IMR-90 (cell line): ENCODE results near the gene TNN.

Experiments
- CEBPB ChIP-seq: IDR thresholded peaks from 2 replicates; pipeline ENCODE4 v1.6.1; 2012; ENCODE audit warnings: low read depth, low read length, improper control_type of control experiment
- FOS ChIP-seq: fragments of 150-350 bp; IDR thresholded peaks from 2 replicates; pipeline ENCODE4 v1.6.1; 2016; ENCODE audit warnings: low read depth, low read length
- MAZ ChIP-seq: IDR thresholded peaks from 2 replicates; pipeline ENCODE4 v1.6.1; 2012; ENCODE audit warnings: low read depth, mild to moderate bottlenecking, low read length, improper control_type of control experiment, moderate library complexity, borderline replicate concordance
- MXI1 ChIP-seq: IDR thresholded peaks from 2 replicates; pipeline ENCODE4 v1.6.1; 2012; ENCODE audit warnings: low read depth, mild to moderate bottlenecking, low read length, moderate library complexity, borderline replicate concordance
- POLR2A ChIP-seq: IDR thresholded peaks from 2 replicates; pipeline ENCODE4 v1.6.1; 2012; ENCODE audit warnings: mild to moderate bottlenecking, low read depth, low read length
- RAD21 ChIP-seq: IDR thresholded peaks from 2 replicates; pipeline ENCODE4 v1.6.1; 2012; ENCODE audit warnings: low read length, improper control_type of control experiment
- RCOR1 ChIP-seq: IDR thresholded peaks from 2 replicates; pipeline ENCODE4 v1.6.1; 2012; ENCODE audit warnings: mild to moderate bottlenecking, low read length, improper control_type of control experiment; ENCODE audit not compliant: insufficient replicate concordance
- RFX5 ChIP-seq: IDR thresholded peaks from 2 replicates; pipeline ENCODE4 v1.8.0; 2012; ENCODE audit warnings: low read depth, mild to moderate bottlenecking, low read length, moderate library complexity
- SMC3 ChIP-seq: fragments of 150-350 bp; IDR thresholded peaks from 2 replicates; pipeline ENCODE4 v1.6.1; 2016; ENCODE audit warnings: low read depth, mild to moderate bottlenecking, antibody characterized with exemption, low read length, moderate library complexity
- TF ChIP-seq, protein P1 (sequence below): conservative IDR thresholded peaks from 2 replicates; pipeline ENCODE4 v1.5.1; 2012; ENCODE audit warnings: mild to moderate bottlenecking, low read depth, low read length, improper control_type of control experiment
- TF ChIP-seq, protein P2 (sequence below): fragments of 150-350 bp; IDR thresholded peaks from 2 replicates; pipeline ENCODE4 v1.6.1; 2017; ENCODE audit warnings: mild to moderate bottlenecking, antibody characterized with exemption, low read length, low read depth
- TF ChIP-seq, protein P3 (sequence below): fragments of 150-350 bp; IDR thresholded peaks from 2 replicates; pipeline ENCODE4 v1.6.1; 2016; ENCODE audit warnings: low read depth, mild to moderate bottlenecking, low read length, moderate library complexity, borderline replicate concordance

DNA sequence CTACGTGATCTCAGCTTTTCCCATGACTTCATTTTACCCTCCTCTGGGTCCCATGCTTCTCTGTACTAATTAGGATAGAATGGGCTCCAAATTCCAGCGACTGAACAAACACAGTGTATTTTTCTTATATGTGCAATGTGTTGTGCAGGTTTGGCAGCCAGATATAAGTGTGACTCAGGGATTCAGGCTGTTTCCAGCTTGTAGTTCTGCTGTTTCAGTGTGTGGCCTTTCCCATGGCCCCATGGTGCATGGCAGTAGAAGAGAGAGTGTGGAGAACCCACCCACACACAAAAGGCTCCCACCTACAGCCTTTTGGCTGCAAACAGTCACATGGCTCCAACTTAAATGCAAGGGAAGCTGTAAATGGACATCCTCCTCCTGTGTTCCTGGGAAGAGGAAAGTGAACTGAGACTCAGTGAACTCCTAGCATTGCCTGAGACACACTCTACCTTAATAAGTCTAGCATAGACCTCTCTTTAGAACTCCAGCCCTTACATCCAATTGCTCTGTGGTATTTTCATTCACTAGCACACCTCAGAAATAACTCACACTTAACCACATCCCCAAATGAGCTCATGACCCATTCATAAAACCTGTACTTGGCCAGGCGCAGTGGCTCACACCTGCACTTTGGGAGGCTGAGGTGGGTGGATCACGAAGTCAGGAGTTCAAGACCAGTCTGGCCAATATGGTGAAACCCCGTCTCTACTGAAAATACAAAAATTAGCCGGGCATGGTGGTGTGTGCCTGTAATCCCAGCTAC, 66.2 kb downstream of the TNN start:
- TF ChIP-seq, protein P1, sequence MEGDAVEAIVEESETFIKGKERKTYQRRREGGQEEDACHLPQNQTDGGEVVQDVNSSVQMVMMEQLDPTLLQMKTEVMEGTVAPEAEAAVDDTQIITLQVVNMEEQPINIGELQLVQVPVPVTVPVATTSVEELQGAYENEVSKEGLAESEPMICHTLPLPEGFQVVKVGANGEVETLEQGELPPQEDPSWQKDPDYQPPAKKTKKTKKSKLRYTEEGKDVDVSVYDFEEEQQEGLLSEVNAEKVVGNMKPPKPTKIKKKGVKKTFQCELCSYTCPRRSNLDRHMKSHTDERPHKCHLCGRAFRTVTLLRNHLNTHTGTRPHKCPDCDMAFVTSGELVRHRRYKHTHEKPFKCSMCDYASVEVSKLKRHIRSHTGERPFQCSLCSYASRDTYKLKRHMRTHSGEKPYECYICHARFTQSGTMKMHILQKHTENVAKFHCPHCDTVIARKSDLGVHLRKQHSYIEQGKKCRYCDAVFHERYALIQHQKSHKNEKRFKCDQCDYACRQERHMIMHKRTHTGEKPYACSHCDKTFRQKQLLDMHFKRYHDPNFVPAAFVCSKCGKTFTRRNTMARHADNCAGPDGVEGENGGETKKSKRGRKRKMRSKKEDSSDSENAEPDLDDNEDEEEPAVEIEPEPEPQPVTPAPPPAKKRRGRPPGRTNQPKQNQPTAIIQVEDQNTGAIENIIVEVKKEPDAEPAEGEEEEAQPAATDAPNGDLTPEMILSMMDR, result no peak
- TF ChIP-seq MXI1 (no peak), POLR2A (no peak), MAZ (no peak), RAD21 (no peak), SMC3 (no peak), CEBPB (no peak), FOS (no peak), RFX5 (no peak), RCOR1 (no peak)
- TF ChIP-seq, protein P2, sequence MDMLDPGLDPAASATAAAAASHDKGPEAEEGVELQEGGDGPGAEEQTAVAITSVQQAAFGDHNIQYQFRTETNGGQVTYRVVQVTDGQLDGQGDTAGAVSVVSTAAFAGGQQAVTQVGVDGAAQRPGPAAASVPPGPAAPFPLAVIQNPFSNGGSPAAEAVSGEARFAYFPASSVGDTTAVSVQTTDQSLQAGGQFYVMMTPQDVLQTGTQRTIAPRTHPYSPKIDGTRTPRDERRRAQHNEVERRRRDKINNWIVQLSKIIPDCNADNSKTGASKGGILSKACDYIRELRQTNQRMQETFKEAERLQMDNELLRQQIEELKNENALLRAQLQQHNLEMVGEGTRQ, result no peak
- TF ChIP-seq, protein P3, sequence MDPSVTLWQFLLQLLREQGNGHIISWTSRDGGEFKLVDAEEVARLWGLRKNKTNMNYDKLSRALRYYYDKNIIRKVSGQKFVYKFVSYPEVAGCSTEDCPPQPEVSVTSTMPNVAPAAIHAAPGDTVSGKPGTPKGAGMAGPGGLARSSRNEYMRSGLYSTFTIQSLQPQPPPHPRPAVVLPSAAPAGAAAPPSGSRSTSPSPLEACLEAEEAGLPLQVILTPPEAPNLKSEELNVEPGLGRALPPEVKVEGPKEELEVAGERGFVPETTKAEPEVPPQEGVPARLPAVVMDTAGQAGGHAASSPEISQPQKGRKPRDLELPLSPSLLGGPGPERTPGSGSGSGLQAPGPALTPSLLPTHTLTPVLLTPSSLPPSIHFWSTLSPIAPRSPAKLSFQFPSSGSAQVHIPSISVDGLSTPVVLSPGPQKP, result no peak
